ENCODE data around the gene REEP1. TPM values are rescaled to one million over a fixed set of nuclear protein-coding genes. Genes with fewer than 3 reads are reported as not detected.

The REEP1 gene
- total RNA-seq, 2 donors from 2014 or later: 6.6 to 224 TPM

DNA sequence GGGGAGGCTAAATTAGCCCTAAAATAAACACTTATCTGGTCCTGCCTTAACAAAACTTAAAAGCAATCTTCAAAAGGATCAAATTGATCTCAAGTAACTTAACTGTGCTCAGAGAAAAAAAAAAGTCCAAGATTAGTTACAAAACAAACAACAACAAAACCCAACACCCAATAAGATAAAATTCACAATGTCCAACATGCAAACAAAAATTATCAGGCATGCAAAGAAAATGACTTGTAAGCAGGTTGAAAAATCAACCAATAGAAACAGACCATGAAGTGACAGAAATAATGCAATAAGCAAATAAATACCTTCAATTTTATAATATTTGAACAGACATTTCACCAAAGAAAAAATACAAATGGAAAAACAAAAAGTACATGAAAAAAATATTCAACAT is 4.0 kb upstream of the REEP1 start:
- DNase-seq (ENCODE audit: low spot score): no peak
- Histone ChIP-seq H3K4me3 (no peak overlapping the region), H3K27ac (no peak overlapping the region), H3K27me3 (replicated peaks; ENCODE audit: insufficient read depth) (no peaks in the 10 kb centered on the region), H3K4me1 (replicated peaks) (no peaks in the 10 kb centered on the region), H3K9me3 (no peaks in the 10 kb centered on the region), H3K36me3 (no peaks in the 10 kb centered on the region)
- intact Hi-C loops (cut with DNase I): no loop called here
- TF ChIP-seq POLR2AphosphoS5 (IDR thresholded peaks at IDR 0.05) (no peak), POLR2A (IDR thresholded peaks at IDR 0.05) (no peak)
- TF ChIP-seq, protein P1, sequence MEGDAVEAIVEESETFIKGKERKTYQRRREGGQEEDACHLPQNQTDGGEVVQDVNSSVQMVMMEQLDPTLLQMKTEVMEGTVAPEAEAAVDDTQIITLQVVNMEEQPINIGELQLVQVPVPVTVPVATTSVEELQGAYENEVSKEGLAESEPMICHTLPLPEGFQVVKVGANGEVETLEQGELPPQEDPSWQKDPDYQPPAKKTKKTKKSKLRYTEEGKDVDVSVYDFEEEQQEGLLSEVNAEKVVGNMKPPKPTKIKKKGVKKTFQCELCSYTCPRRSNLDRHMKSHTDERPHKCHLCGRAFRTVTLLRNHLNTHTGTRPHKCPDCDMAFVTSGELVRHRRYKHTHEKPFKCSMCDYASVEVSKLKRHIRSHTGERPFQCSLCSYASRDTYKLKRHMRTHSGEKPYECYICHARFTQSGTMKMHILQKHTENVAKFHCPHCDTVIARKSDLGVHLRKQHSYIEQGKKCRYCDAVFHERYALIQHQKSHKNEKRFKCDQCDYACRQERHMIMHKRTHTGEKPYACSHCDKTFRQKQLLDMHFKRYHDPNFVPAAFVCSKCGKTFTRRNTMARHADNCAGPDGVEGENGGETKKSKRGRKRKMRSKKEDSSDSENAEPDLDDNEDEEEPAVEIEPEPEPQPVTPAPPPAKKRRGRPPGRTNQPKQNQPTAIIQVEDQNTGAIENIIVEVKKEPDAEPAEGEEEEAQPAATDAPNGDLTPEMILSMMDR (IDR thresholded peaks at IDR 0.05): no peak

DNA sequence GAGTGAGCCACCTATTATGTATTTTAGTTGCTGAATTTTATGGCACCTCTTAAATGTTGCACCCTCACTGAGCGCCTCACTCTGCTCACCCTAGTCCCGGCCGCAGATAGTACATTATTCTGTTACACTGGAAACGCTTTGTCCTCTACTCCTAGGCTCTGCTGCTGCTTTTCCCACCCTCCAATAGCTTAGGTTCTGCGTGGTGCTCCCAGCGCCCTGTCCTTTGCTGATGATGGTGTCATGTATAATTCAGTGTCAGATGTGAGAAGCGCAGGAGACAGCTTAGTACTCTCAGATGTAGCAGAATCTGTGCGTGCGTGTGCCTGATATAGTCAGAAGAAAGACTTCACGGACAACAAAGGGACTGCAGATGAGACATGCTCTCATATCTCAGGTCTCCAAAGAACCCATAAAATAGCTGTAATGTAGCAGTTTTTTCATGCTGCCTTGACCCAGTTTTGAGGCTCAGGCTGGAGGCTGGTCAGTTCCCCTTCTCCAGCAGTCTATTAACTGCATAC is 1.4 kb upstream of the REEP1 start:
- Histone ChIP-seq H3K4me1 (replicated peaks) (no peaks in the 10 kb centered on the region), H3K27ac (no peak overlapping the region), H3K4me3 (no peak overlapping the region), H3K36me3 (no peaks in the 10 kb centered on the region), H3K9me3 (no peaks in the 10 kb centered on the region), H3K27me3 (replicated peaks; ENCODE audit: insufficient read depth) (no peaks in the 10 kb centered on the region)
- TF ChIP-seq POLR2A (IDR thresholded peaks at IDR 0.05): no peak
- no peak for TF ChIP-seq POLR2AphosphoS5 (IDR thresholded peaks at IDR 0.05)
- TF ChIP-seq, protein P1 (IDR thresholded peaks at IDR 0.05): no peak
- WGBS: 64% methylated on average over 10 of the region's 10 CpGs
- DNase-seq (ENCODE audit: low spot score): no peak
- intact Hi-C loops (cut with DNase I): loop anchor here (5.0 to 10.0 kb wide), 2 partner anchors 37 to 114 kb away; no protein-coding TSS in a partner anchor

GRCh38 chr2:86336675-86337243 is 667 bp downstream of the REEP1 start:
- WGBS: 2% methylated on average over 25 of the region's 45 CpGs
- intact Hi-C loops (cut with DNase I): loop anchor here (5.0 to 10.0 kb wide), 2 partner anchors 34 to 112 kb away; no protein-coding TSS in a partner anchor

GRCh38 chr2:86335865-86336674 is 1.4 kb downstream of the REEP1 start:
- Histone ChIP-seq H3K27ac (no peak overlapping the region), H3K4me3 (peak overlapping the region in 1 of 2 donors; percentile 46), H3K36me3 (no peaks in the 10 kb centered on the region), H3K27me3 (replicated peaks; ENCODE audit: insufficient read depth) (no peaks in the 10 kb centered on the region), H3K4me1 (replicated peaks) (no peaks in the 10 kb centered on the region), H3K9me3 (no peaks in the 10 kb centered on the region)
- DNase-seq (ENCODE audit: low spot score): no peak
- 35% methylated on average over 15 of the region's 15 CpGs for WGBS
- intact Hi-C loops (cut with DNase I): loop anchor here (5.0 to 10.0 kb wide), 2 partner anchors 34 to 111 kb away; no protein-coding TSS in a partner anchor
- TF ChIP-seq POLR2A (IDR thresholded peaks at IDR 0.05) (no peak), POLR2AphosphoS5 (IDR thresholded peaks at IDR 0.05) (no peak)
- TF ChIP-seq, protein P1 (IDR thresholded peaks at IDR 0.05): no peak

More at GRCh38 chr2:86336675-86337243, 667 bp downstream of the REEP1 start:
- Histone ChIP-seq H3K4me1 (replicated peaks) (no peaks in the 10 kb centered on the region), H3K36me3 (no peaks in the 10 kb centered on the region), H3K27me3 (replicated peaks; ENCODE audit: insufficient read depth) (no peaks in the 10 kb centered on the region), H3K27ac (no peak overlapping the region), H3K4me3 (peak overlapping the region; percentile 35 to 46), H3K9me3 (no peaks in the 10 kb centered on the region)
- TF ChIP-seq, protein P1 (IDR thresholded peaks at IDR 0.05): no peak
- TF ChIP-seq POLR2A (IDR thresholded peaks at IDR 0.05) (no peak), POLR2AphosphoS5 (IDR thresholded peaks at IDR 0.05) (no peak)
- no peak for DNase-seq (ENCODE audit: low spot score)
